HG03103 (cell line): ENCODE results near the gene WDR18.

Experiments used
- ATAC-seq: cut with Tn5 transposase; IDR thresholded peaks from one replicate; pipeline ENCODE4 v1.9.1; 2021; ENCODE audit warnings: low read depth; ENCODE audit not compliant: unreplicated experiment

The WDR18 gene

GRCh38 chr19:1039646-1040475 is 55.7 kb downstream of the WDR18 start, which contains the start of gene ABCA7:
ABCA7 (plus strand) TSS chr19:1040107; CDS start chr19:1041362, 1,255 bp downstream.
- peak; percentile 63 for ATAC-seq

GRCh38 chr19:1040476-1041271 is 56.5 kb downstream of the WDR18 start:
- peak; percentile 33 for ATAC-seq

GRCh38 chr19:1041272-1041834 is 57.2 kb downstream of the WDR18 start:
- ATAC-seq = no peak

- ATAC-seq = no peak
These were observed 57.9 kb downstream of the WDR18 start for GRCh38 chr19:1041835-1042685.

- no peak for ATAC-seq
These were observed 58.8 kb downstream of the WDR18 start for GRCh38 chr19:1042689-1043511.
